OCI-LY7 (cell line): Measurements from ENCODE around the gene PRSS3. TPM values are rescaled to one million over a fixed set of nuclear protein-coding genes. Genes with fewer than 3 reads are reported as not detected.
"Not testable (repeated sequence)": the region's sequence is repeated elsewhere in the genome, so short reads cannot be mapped to it uniquely, and the experiment has no call there.

Experiments
- BruUV-seq: library from RNA; stranded (reverse); fragments of 400-500 nt; replicated peaks from 2 replicates; lab custom pipeline; 2021; lab: Mats Ljungman, UMichigan
- CTCF ChIA-PET: fragments of 300-600 bp; sonication (Branson Sonifier 250); formaldehyde crosslinking; loops from one replicate; lab custom pipeline; 2022; ENCODE audit warnings: antibody characterized with exemption; ENCODE audit not compliant: unreplicated experiment; lab: Charles Lee
- POLR2A ChIA-PET: fragments of 300-600 bp; sonication (Branson Sonifier 250); formaldehyde crosslinking; loops from one replicate; lab custom pipeline; 2022; ENCODE audit warnings: antibody characterized with exemption; lab: Charles Lee
- DNase-seq: peaks from one replicate; pipeline ENCODE4 v3.0.0-alpha.2; 2015; ENCODE audit warnings: low spot score
- H2AFZ ChIP-seq: fragments of 200-600 bp; sonication (generic), shearing (Covaris generic); 2 replicates; pipeline ENCODE4 v1.6.1; 2014; ENCODE audit warnings: mild to moderate bottlenecking, antibody characterized with exemption, low read length, moderate library complexity
- H3K27ac ChIP-seq: fragments of 200-600 bp; sonication (generic); 2 replicates; pipeline ENCODE4 v1.5.1; 2014; ENCODE audit warnings: mixed run types, low read depth, mild to moderate bottlenecking, moderate library complexity, low read length, inconsistent platforms; ENCODE audit not compliant: poor library complexity, severe bottlenecking
- H3K36me3 ChIP-seq: fragments of 200-600 bp; sonication (generic); 2 replicates; pipeline ENCODE4 v1.6.1; 2014; ENCODE audit warnings: mild to moderate bottlenecking, antibody characterized with exemption, low read length, moderate library complexity, mixed read lengths; ENCODE audit not compliant: insufficient read depth
- H3K4me1 ChIP-seq: fragments of 200-600 bp; sonication (generic); 2 replicates; pipeline ENCODE4 v1.5.1; 2014; ENCODE audit warnings: mild to moderate bottlenecking, low read length; ENCODE audit not compliant: insufficient read depth, poor library complexity, severe bottlenecking
- H3K4me2 ChIP-seq: fragments of 200-600 bp; sonication (generic); 2 replicates; pipeline ENCODE4 v1.6.1; 2014; ENCODE audit warnings: mild to moderate bottlenecking, low read length
- H3K4me3 ChIP-seq: fragments of 200-600 bp; sonication (generic); 2 replicates; pipeline ENCODE4 v1.5.1; 2014; ENCODE audit warnings: mild to moderate bottlenecking, low read depth, low read length; ENCODE audit not compliant: poor library complexity, severe bottlenecking
- H3K79me2 ChIP-seq: fragments of 200-600 bp; sonication (generic); 2 replicates; pipeline ENCODE4 v1.6.1; 2016; ENCODE audit warnings: low read depth, mild to moderate bottlenecking, low read length, moderate library complexity, mixed read lengths; ENCODE audit not compliant: insufficient read depth
- H3K9me2 ChIP-seq: fragments of 200-600 bp; sonication (generic); 2 replicates; pipeline ENCODE4 v1.6.1; 2016; ENCODE audit warnings: mild to moderate bottlenecking, low read length, mixed read lengths; ENCODE audit not compliant: insufficient read depth
- H3K9me3 ChIP-seq: fragments of 200-600 bp; sonication (generic); 2 replicates; pipeline ENCODE4 v1.6.1; 2014; ENCODE audit warnings: mild to moderate bottlenecking, mixed run types, low read length, mixed read lengths
- H4K20me1 ChIP-seq: fragments of 200-600 bp; sonication (generic); 2 replicates; pipeline ENCODE4 v1.6.1; 2014; ENCODE audit warnings: mild to moderate bottlenecking, antibody characterized with exemption, low read length, moderate library complexity, mixed read lengths; ENCODE audit not compliant: insufficient read depth
- EZH2phosphoT487 ChIP-seq: fragments of 200-600 bp; sonication (generic); IDR thresholded peaks from 2 replicates; pipeline ENCODE4 v1.6.1; 2018; ENCODE audit warnings: low read depth, borderline replicate concordance, mild to moderate bottlenecking, mixed run types, antibody characterized with exemption, low read length, moderate library complexity, mixed read lengths
- intact Hi-C: fragments of 100-400 bp; cut with micrococcal nuclease; formaldehyde crosslinking; loops from one replicate; pipeline ENCODE4 v1.10.0; 2022; ENCODE audit not compliant: unreplicated experiment
- total RNA-seq, 2 experiments: library from RNA; depleted of rRNA in 1 of 2; stranded (reverse); fragments of >200 nt in 1 of 2; shearing (Covaris generic) in 1 of 2; gene quantifications; 2 replicates each; pipeline ENCODE4 v1.2.3, GENCODE V29; 2014 to 2022
- TF ChIP-seq, protein P1 (sequence below): fragments of 200-600 bp; sonication (generic); conservative IDR thresholded peaks from 2 replicates; pipeline ENCODE4 v1.5.1; 2014; ENCODE audit warnings: mild to moderate bottlenecking, antibody characterized with exemption, low read length, moderate library complexity, mixed read lengths

The PRSS3 gene
- total RNA-seq, 2 experiments from 2014 or later = not detected

GRCh38 chr9:33786681-33787080 lies 8.7 kb upstream of the PRSS3 start:
- Histone ChIP-seq H3K36me3 (no peaks in the 10 kb centered on the region), H3K4me1 (peaks cover 6% of the 10 kb centered on the region), H3K79me2 (no peaks in the 10 kb centered on the region), H3K9me2 (no peaks in the 10 kb centered on the region; the same call in 1 of the 2 replicates), H3K9me3 (no peaks in the 10 kb centered on the region), H3K4me3 (no peak overlapping the region), H2AFZ (no peak overlapping the region), H4K20me1 (no peaks in the 10 kb centered on the region), H3K27ac (no peak overlapping the region), H3K4me2 (no peak overlapping the region)
- CTCF ChIA-PET = interaction anchor here (0.5 kb wide), 1 partner anchor 13 kb away, joined by 3 read pairs; no protein-coding TSS in a partner anchor
- no peak for TF ChIP-seq EZH2phosphoT487
- DNase-seq = no peak
- intact Hi-C loops = no loop called here
- POLR2A ChIA-PET = no interaction called here
- no TSS peak for BruUV-seq

- H3K9me3 ChIP-seq = no peaks in the 10 kb centered on the region
- CTCF ChIA-PET = no interaction called here
Observed at GRCh38 chr9:33787839-33788238, 7.5 kb upstream of the PRSS3 start.

GRCh38 chr9:33789429-33789828 lies 5.9 kb upstream of the PRSS3 start:
- H4K20me1 ChIP-seq, H2AFZ ChIP-seq, H3K79me2 ChIP-seq, H3K9me3 ChIP-seq, CTCF ChIA-PET, intact Hi-C loops, H3K4me1 ChIP-seq, H3K9me2 ChIP-seq, H3K4me2 ChIP-seq, BruUV-seq, H3K4me3 ChIP-seq, DNase-seq, H3K27ac ChIP-seq, H3K36me3 ChIP-seq: not testable (repeated sequence)
- POLR2A ChIA-PET = interaction anchor here (0.6 kb wide), 1 partner anchor 155 kb away, joined by 3 read pairs; no protein-coding TSS in a partner anchor

More at GRCh38 chr9:33787839-33788238, 7.5 kb upstream of the PRSS3 start:
- H3K4me3 ChIP-seq = no peak overlapping the region
- H3K4me2 ChIP-seq = no peak overlapping the region
- DNase-seq = no peak
- intact Hi-C loops = no loop called here
- no peak overlapping the region for H3K27ac ChIP-seq
- POLR2A ChIA-PET = interaction anchor here (0.5 kb wide), 1 partner anchor 87 kb away, joined by 4 read pairs; no protein-coding TSS in a partner anchor
- peaks cover 6% of the 10 kb centered on the region for H3K4me1 ChIP-seq
- no peak overlapping the region for H2AFZ ChIP-seq
- H4K20me1 ChIP-seq = no peaks in the 10 kb centered on the region
- H3K36me3 ChIP-seq = no peaks in the 10 kb centered on the region
- no peaks in the 10 kb centered on the region for H3K79me2 ChIP-seq
- no peaks in the 10 kb centered on the region for H3K9me2 ChIP-seq
- no TSS peak for BruUV-seq
- no peak for TF ChIP-seq EZH2phosphoT487
- TF ChIP-seq, protein P1, sequence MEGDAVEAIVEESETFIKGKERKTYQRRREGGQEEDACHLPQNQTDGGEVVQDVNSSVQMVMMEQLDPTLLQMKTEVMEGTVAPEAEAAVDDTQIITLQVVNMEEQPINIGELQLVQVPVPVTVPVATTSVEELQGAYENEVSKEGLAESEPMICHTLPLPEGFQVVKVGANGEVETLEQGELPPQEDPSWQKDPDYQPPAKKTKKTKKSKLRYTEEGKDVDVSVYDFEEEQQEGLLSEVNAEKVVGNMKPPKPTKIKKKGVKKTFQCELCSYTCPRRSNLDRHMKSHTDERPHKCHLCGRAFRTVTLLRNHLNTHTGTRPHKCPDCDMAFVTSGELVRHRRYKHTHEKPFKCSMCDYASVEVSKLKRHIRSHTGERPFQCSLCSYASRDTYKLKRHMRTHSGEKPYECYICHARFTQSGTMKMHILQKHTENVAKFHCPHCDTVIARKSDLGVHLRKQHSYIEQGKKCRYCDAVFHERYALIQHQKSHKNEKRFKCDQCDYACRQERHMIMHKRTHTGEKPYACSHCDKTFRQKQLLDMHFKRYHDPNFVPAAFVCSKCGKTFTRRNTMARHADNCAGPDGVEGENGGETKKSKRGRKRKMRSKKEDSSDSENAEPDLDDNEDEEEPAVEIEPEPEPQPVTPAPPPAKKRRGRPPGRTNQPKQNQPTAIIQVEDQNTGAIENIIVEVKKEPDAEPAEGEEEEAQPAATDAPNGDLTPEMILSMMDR = peak; percentile 34; the same call in 1 of the 2 replicates
